ENCODE results near the gene TBCK.
"Not testable (repeated sequence)": the region's sequence is repeated elsewhere in the genome, so short reads cannot be mapped to it uniquely, and the experiment has no call there.

TBCK gene

DNA sequence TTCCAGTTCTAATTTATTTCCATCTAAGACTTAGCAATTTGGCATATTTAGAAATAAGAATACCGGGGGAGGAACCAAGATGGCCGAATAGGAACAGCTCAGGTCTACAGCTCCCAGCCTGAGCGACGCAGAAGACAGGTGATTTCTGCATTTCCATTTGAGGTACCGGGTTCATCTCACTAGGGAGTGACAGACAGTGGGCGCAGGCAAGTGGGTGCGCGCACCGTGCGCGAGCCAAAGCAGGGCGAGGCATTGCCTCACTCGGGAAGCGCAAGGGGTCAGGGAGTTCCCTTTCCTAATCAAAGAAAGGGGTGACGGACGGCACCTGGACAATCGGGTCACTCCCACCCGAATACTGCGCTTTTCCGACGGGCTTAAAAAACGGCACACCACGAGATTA, 102.7 kb downstream of the TBCK start:
- not testable (repeated sequence) for DNase-seq (ENCODE audit: low read depth)

DNA sequence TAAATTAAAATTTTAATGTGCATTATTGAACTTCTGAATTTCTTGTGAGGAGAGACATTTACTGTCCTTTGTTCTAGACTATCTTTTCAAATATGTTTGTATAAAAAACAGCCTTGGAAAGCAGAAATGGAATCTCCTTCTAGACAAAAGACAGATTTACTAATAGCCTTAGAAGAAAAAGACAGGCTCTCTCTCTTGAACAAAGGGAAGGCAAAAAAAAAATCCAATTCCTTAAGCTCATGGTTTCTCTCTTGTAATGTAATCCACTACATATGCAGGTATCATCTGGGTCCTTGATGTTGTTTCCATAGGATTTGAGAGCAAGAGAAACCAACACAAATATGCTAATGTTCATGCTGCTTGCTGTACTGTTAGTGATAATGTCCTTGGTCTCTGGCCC, 106.0 kb downstream of the TBCK start:
- DNase-seq (ENCODE audit: low read depth), result no peak

- DNase-seq (ENCODE audit: low read depth), result no peak
Measured at GRCh38 chr4:106208481-106209460, 107.2 kb downstream of the TBCK start.

GRCh38 chr4:106201373-106201772, 114.6 kb downstream of the TBCK start:
- no peak for DNase-seq (ENCODE audit: low read depth)

- DNase-seq (ENCODE audit: low read depth), result no peak
Measured at GRCh38 chr4:106195435-106195950, 120.5 kb downstream of the TBCK start.

- DNase-seq (ENCODE audit: low read depth), result no peak
Measured at GRCh38 chr4:106194801-106195200, 121.2 kb downstream of the TBCK start.

GRCh38 chr4:106192131-106192530, 123.9 kb downstream of the TBCK start:
- no peak for DNase-seq (ENCODE audit: low read depth)

DNA sequence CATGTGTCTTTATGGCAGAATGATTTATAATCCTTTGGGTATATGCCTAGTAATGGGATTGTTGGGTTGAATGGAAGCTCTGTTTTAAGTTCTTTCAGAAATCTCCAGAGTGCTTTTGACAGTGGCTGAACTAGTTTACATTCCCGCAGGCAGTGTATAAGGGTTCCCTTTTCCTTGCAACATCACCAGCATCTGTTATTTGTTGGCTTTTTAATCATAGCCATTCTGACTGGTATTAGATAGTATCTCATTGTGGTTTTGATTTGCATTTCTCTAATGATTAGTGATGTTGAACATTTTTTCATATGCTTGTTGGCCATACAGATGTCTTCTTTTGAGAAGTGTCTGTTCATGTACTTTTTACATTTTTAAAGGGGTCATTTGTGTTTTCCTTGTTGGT, 129.8 kb downstream of the TBCK start:
- DNase-seq (ENCODE audit: low read depth), result no peak

GRCh38 chr4:106183551-106183950, 132.5 kb downstream of the TBCK start:
- DNase-seq (ENCODE audit: low read depth), result no peak

DNA sequence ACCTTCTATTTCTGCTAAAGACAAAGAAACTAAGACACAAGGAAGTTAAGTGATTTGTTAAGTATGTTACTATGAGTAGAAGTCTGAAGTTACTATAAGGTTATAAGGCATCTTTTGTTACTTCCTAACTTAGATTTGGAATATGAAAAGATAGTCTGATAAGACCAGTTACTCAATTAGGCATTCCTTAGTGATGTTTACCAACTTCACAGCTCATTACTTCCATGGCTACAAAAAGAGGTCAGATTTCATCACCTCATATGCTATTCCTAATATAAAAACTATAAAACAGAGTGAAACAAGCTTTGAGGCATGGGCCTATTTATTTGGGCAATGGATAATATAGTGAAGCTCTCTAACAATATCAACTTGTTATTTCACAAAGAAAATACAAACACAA, 143.1 kb downstream of the TBCK start:
- DNase-seq (ENCODE audit: low read depth), result no peak

GRCh38 chr4:106165351-106166010, 150.5 kb downstream of the TBCK start:
- no peak for DNase-seq (ENCODE audit: low read depth)

GRCh38 chr4:106162278-106162677, 153.7 kb downstream of the TBCK start:
- no peak for DNase-seq (ENCODE audit: low read depth)

DNA sequence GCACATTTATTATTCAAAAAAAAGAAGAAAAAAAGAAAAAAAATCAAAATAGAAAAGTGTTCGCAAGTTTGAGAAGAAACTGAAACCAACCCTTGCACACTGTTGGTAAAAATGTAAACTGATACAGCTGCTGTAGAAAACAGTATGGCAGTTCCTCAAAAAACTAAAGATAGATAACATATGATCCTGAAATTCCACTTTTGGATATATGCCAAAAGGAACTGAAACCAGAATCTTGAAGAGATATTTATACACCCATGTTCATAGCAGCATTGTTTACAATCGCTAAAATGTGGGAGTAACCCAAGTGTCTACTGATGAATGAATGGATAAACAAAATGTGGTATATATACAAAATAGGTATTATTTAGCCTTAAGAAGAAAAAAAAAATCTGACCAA, 155.4 kb downstream of the TBCK start:
- DNase-seq (ENCODE audit: low read depth), result no peak

DNA sequence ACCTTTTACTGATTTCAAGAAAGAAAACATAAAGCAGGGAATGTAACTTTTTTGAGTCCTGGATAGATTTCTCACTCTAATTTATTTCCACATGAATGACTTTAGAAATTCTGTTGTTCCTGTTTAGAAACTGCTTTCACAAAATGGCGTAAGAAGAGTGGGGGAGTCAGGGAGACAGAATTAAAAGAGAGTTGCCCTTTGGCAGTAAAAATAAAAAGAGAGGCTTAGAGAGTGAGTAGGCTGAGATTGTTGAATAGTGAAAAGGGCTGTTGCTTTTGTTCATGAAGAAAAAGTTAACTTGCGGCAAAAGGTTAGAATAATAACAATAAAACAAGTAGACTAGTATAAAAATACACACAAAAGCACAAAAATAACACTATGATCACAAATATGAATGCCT, 166.1 kb downstream of the TBCK start:
- DNase-seq (ENCODE audit: low read depth), result no peak

GRCh38 chr4:106149026-106149425, 167.0 kb downstream of the TBCK start:
- DNase-seq (ENCODE audit: low read depth), result no peak

DNA sequence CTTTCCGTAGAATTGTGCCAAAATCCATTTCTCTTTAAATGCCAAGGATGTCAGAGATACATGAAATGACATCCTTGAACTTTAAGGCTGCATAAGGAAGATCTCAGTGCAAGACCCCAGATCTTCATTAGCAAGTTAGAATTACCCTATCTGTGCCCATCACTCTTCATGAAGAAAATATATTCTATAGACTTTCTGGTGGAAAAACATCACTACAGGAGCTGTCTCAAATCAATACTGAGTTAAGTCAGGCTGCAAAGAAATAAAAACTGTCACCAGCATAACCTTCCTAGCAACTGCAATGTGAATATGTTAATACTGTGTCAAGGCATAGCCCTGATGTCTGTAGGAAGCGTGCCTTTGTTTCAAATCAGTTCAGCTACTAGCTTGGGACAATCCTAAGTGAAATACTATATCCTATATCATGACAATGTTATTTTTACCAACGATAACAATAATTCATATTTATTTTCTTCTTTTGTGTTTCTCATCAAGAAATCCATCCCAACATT, 173.3 kb downstream of the TBCK start:
- DNase-seq (ENCODE audit: low read depth), result no peak

DNA sequence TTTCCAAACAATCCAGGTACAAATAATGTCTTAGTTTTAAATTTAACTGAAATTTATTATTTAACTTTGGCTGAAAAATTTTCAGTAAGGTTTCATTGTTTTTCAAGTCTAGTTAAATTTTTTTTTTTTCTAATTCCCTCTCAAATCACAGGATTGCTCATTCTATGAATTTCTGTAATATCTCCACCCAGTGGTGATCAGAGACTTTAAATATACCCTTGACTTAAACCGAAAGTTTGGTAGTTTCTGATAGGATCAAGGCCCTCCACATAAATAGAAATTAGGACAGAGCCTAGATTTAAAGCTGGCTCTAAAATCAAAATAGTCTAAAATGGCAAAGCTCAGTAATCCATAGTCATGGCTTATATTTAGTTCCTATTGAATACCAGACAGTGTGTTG, 175.4 kb downstream of the TBCK start:
- no peak for DNase-seq (ENCODE audit: low read depth)

- DNase-seq (ENCODE audit: low read depth), result no peak
Measured at GRCh38 chr4:106136777-106137331, 179.2 kb downstream of the TBCK start.

- no peak for DNase-seq (ENCODE audit: low read depth)
Measured at GRCh38 chr4:106132045-106132444, 184.0 kb downstream of the TBCK start.

GRCh38 chr4:106126062-106126461, 189.9 kb downstream of the TBCK start:
- no peak for DNase-seq (ENCODE audit: low read depth)

GRCh38 chr4:106119949-106120555, 196.0 kb downstream of the TBCK start:
- DNase-seq (ENCODE audit: low read depth), result not testable (repeated sequence)

GRCh38 chr4:106116025-106116424, 200.0 kb downstream of the TBCK start:
- DNase-seq (ENCODE audit: low read depth), result no peak

Data from GM04504 (cell line).